ENCODE measurements around the gene PIRT.

- TF ChIP-seq CTCF (IDR thresholded peaks at IDR 0.05) (no peak), POLR2A (IDR thresholded peaks at IDR 0.05) (no peak), POLR2AphosphoS5 (IDR thresholded peaks at IDR 0.05) (no peak), EP300 (IDR thresholded peaks at IDR 0.05) (no peak)
Observed at GRCh38 chr17:10827898-10828552, 9.9 kb downstream of the PIRT start.
